IMR-90 (cell line): ENCODE data around the gene HSP90AA1. TPM values are rescaled to one million over a fixed set of nuclear protein-coding genes. Genes with fewer than 3 reads are reported as not detected.

Experiments
- ATAC-seq: fragments of 200-7000 bp; cut with Tn5 transposase; 2 replicates; pipeline ENCODE4 v1.9.1; 2020; ENCODE audit warnings: low read depth, mild to moderate bottlenecking, moderate library complexity
- BruUV-seq: library from RNA; stranded (reverse); fragments of 400-500 nt; replicated peaks from 2 replicates; lab custom pipeline; 2021; lab: Mats Ljungman, UMichigan
- CTCF ChIA-PET: fragments of 300-600 bp; formaldehyde crosslinking; extraction: SDS; loops from one replicate; lab custom pipeline; 2021; ENCODE audit warnings: antibody characterized with exemption; lab: Yijun Ruan, JAX
- POLR2A ChIA-PET: fragments of 300-600 bp; sonication (Branson Sonifier 250); formaldehyde crosslinking; loops from one replicate; lab custom pipeline; 2022; ENCODE audit warnings: antibody characterized with exemption; ENCODE audit not compliant: unreplicated experiment; lab: Charles Lee
- DNase-seq: peaks from one replicate; pipeline ENCODE4 v3.0.0; 2013
- H2AFZ ChIP-seq: replicated peaks from 2 replicates; pipeline ENCODE3; 2013; ENCODE audit warnings: low read length, mild to moderate bottlenecking; ENCODE audit not compliant: poor library complexity
- H2AK5ac ChIP-seq: 2 replicates; pipeline ENCODE4 v1.6.1; 2013; ENCODE audit warnings: low read depth, low read length, inconsistent platforms
- H2AK9ac ChIP-seq: replicated peaks from 2 replicates; pipeline ENCODE3; 2013; ENCODE audit warnings: mild to moderate bottlenecking, low read depth, low read length, moderate library complexity; ENCODE audit not compliant: poor library complexity
- H2BK120ac ChIP-seq: 2 replicates; pipeline ENCODE4 v1.6.1; 2013; ENCODE audit warnings: low read depth, low read length, inconsistent platforms
- H2BK15ac ChIP-seq: 3 replicates; pipeline ENCODE4 v1.6.1; 2013; ENCODE audit warnings: low read depth, low read length, inconsistent platforms
- H2BK20ac ChIP-seq: 2 replicates; pipeline ENCODE4 v1.6.1; 2013; ENCODE audit warnings: low read depth, mild to moderate bottlenecking, inconsistent platforms, low read length, moderate library complexity
- H2BK5ac ChIP-seq: 2 replicates; pipeline ENCODE4 v1.6.1; 2013; ENCODE audit warnings: mild to moderate bottlenecking, low read depth, low read length, inconsistent platforms; ENCODE audit not compliant: poor library complexity, severe bottlenecking
- H3K14ac ChIP-seq: replicated peaks from 2 replicates; pipeline ENCODE4 v1.6.1; 2013; ENCODE audit warnings: low read depth, low read length, inconsistent platforms
- H3K18ac ChIP-seq: 2 replicates; pipeline ENCODE4 v1.6.1; 2013; ENCODE audit warnings: low read depth, low read length, control low read depth
- H3K23ac ChIP-seq: 2 replicates; pipeline ENCODE4 v1.6.1; 2013; ENCODE audit warnings: low read depth, low read length, inconsistent platforms
- H3K27ac ChIP-seq: 2 replicates; pipeline ENCODE4 v1.5.1; 2013; ENCODE audit warnings: mild to moderate bottlenecking, control low read depth, low read length; ENCODE audit not compliant: insufficient read depth
- H3K27me3 ChIP-seq: 2 replicates; pipeline ENCODE4 v1.6.1; 2013; ENCODE audit warnings: low read length; ENCODE audit not compliant: control insufficient read depth, insufficient read depth
- H3K36me3 ChIP-seq: 2 replicates; pipeline ENCODE4 v1.6.1; 2013; ENCODE audit warnings: low read length, mixed read lengths; ENCODE audit not compliant: control insufficient read depth, insufficient read depth
- H3K4ac ChIP-seq: 2 replicates; pipeline ENCODE4 v1.6.1; 2013; ENCODE audit warnings: low read depth, low read length, inconsistent platforms
- H3K4me1 ChIP-seq: 2 replicates; pipeline ENCODE4 v1.6.1; 2013; ENCODE audit warnings: low read length, mixed read lengths; ENCODE audit not compliant: control insufficient read depth, insufficient read depth
- H3K4me2 ChIP-seq: 2 replicates; pipeline ENCODE4 v1.6.1; 2013; ENCODE audit warnings: low read depth, mild to moderate bottlenecking, control low read depth, low read length, moderate library complexity
- H3K4me3 ChIP-seq: 2 replicates; pipeline ENCODE4 v1.5.1; 2013; ENCODE audit warnings: low read depth, mild to moderate bottlenecking, control low read depth, low read length, moderate library complexity; ENCODE audit not compliant: insufficient read depth
- H3K56ac ChIP-seq: 2 replicates; pipeline ENCODE4 v1.6.1; 2013; ENCODE audit warnings: low read length, inconsistent platforms; ENCODE audit not compliant: insufficient read depth; ENCODE audit errors: extremely low read depth
- H3K79me1 ChIP-seq, 2 experiments: 2 replicates each; pipeline ENCODE4 v1.6.1; 2013; ENCODE audit warnings: low read length in 2 of 2, inconsistent platforms in 1 of 2, low read depth in 1 of 2
- H3K9ac ChIP-seq: 2 replicates; pipeline ENCODE4 v1.6.1; 2013; ENCODE audit warnings: low read depth, low read length, control low read depth
- H3K9me1 ChIP-seq: 2 replicates; pipeline ENCODE4 v1.6.1; 2013; ENCODE audit warnings: low read length, inconsistent platforms; ENCODE audit not compliant: insufficient read depth
- H3K9me3 ChIP-seq: 2 replicates; pipeline ENCODE4 v1.6.1; 2013; ENCODE audit warnings: low read length; ENCODE audit not compliant: control insufficient read depth, insufficient read depth
- H4K20me1 ChIP-seq: 2 replicates; pipeline ENCODE4 v1.6.1; 2013; ENCODE audit warnings: low read length, inconsistent platforms; ENCODE audit not compliant: insufficient read depth
- H4K5ac ChIP-seq: 2 replicates; pipeline ENCODE4 v1.6.1; 2013; ENCODE audit warnings: mild to moderate bottlenecking, low read depth, low read length, control low read depth
- H4K8ac ChIP-seq, 2 experiments: 2 replicates each; pipeline ENCODE4 v1.6.1; 2013; ENCODE audit warnings: low read depth in 2 of 2, low read length in 2 of 2, control low read depth in 1 of 2, inconsistent platforms in 1 of 2
- H4K91ac ChIP-seq: 2 replicates; pipeline ENCODE4 v1.6.1; 2013; ENCODE audit warnings: low read depth, low read length, inconsistent platforms; ENCODE audit not compliant: insufficient read depth
- CEBPB ChIP-seq: IDR thresholded peaks from 2 replicates; pipeline ENCODE4 v1.6.1; 2012; ENCODE audit warnings: low read depth, low read length, improper control_type of control experiment
- MAZ ChIP-seq: IDR thresholded peaks from 2 replicates; pipeline ENCODE4 v1.6.1; 2012; ENCODE audit warnings: low read depth, mild to moderate bottlenecking, low read length, improper control_type of control experiment, moderate library complexity, borderline replicate concordance
- RCOR1 ChIP-seq: IDR thresholded peaks from 2 replicates; pipeline ENCODE4 v1.6.1; 2012; ENCODE audit warnings: mild to moderate bottlenecking, low read length, improper control_type of control experiment; ENCODE audit not compliant: insufficient replicate concordance
- WGBS, 2 experiments: methylation state at CpG; one replicate each; pipeline versions ENCODE4 v1.1.5 to v1.1.7; 2013; ENCODE audit warnings: missing lambda C conversion rate in 2 of 2; ENCODE audit not compliant: insufficient read length in 1 of 2; ENCODE audit errors: extremely low coverage in 2 of 2; 5-methylcytosine and 5-hydroxymethylcytosine counted together
- dilution Hi-C: fragments of 300-500 bp; cut with HindIII; formaldehyde crosslinking; loops from one replicate; pipeline ENCODE4 v1.14.3; 2018; ENCODE audit warnings: low sequenced_read_pairs; ENCODE audit not compliant: unreplicated experiment
- in situ Hi-C: fragments of 300-500 bp; cut with MboI; formaldehyde crosslinking; loops from 3 replicates; pipeline ENCODE4 v1.14.3; 2019; ENCODE audit warnings: low sequenced_read_pairs, inconsistent platforms, mixed read lengths
- intact Hi-C: fragments of 100-400 bp; cut with micrococcal nuclease; formaldehyde crosslinking; loops from 2 replicates; pipeline ENCODE4 v1.10.0; 2022
- polyA plus RNA-seq, 3 experiments: library from polyadenylated mRNA; depleted of rRNA; stranded (reverse); fragments of >200 nt; gene quantifications; 2 replicates each; pipeline ENCODE4 v1.2.3, GENCODE V29; 2012; ENCODE audit warnings: low replicate concordance in 1 of 3
- total RNA-seq: library from RNA; depleted of rRNA; stranded (reverse); fragments of >200 nt; gene quantifications from 2 replicates; pipeline ENCODE4 v1.2.3, GENCODE V29; 2012
- TF ChIP-seq, protein P1 (sequence below): conservative IDR thresholded peaks from 2 replicates; pipeline ENCODE4 v1.5.1; 2012; ENCODE audit warnings: mild to moderate bottlenecking, low read depth, low read length, improper control_type of control experiment

HSP90AA1 gene
- total and polyA plus RNA-seq, 2 of the 4 experiments (the other 2 are of a cell fraction): 535 to 578 TPM

- Histone ChIP-seq H3K4me1 (peaks cover 4% of the 10 kb centered on the region), H3K27ac (no peak overlapping the region), H3K36me3 (peaks cover 21% of the 10 kb centered on the region), H4K20me1 (no peaks in the 10 kb centered on the region), H3K23ac (no peak overlapping the region), H2BK15ac (no peak overlapping the region), H4K8ac (no peak overlapping the region), H2AFZ (peak overlapping the region; percentile 58), H2AK9ac (no peak overlapping the region), H2BK120ac (no peak overlapping the region), H3K14ac (no peak overlapping the region), H4K5ac (no peak overlapping the region), H3K56ac (no peak overlapping the region), H3K9ac (no peak overlapping the region), H3K4me3 (no peak overlapping the region), H2BK20ac (no peak overlapping the region), H2BK5ac (no peak overlapping the region), H3K27me3 (no peaks in the 10 kb centered on the region), H2AK5ac (no peak overlapping the region), H3K4ac (no peak overlapping the region), H3K9me3 (no peaks in the 10 kb centered on the region), H3K79me1 (no peaks in the 10 kb centered on the region), H4K91ac (no peak overlapping the region), H3K4me2 (no peak overlapping the region), H3K9me1 (peaks cover 12% of the 10 kb centered on the region), H3K18ac (no peak overlapping the region)
- no TSS peak for BruUV-seq
- POLR2A ChIA-PET: interaction anchor here (0.6 kb wide), 1 partner anchor 89 kb away, joined by 3 read pairs; no protein-coding TSS in a partner anchor
- dilution Hi-C loops: no loop called here
- in situ Hi-C loops: no loop called here
- DNase-seq (no peak), ATAC-seq (no peak)
- CTCF ChIA-PET: no interaction called here
- intact Hi-C loops: no loop called here
- TF ChIP-seq, protein P1, sequence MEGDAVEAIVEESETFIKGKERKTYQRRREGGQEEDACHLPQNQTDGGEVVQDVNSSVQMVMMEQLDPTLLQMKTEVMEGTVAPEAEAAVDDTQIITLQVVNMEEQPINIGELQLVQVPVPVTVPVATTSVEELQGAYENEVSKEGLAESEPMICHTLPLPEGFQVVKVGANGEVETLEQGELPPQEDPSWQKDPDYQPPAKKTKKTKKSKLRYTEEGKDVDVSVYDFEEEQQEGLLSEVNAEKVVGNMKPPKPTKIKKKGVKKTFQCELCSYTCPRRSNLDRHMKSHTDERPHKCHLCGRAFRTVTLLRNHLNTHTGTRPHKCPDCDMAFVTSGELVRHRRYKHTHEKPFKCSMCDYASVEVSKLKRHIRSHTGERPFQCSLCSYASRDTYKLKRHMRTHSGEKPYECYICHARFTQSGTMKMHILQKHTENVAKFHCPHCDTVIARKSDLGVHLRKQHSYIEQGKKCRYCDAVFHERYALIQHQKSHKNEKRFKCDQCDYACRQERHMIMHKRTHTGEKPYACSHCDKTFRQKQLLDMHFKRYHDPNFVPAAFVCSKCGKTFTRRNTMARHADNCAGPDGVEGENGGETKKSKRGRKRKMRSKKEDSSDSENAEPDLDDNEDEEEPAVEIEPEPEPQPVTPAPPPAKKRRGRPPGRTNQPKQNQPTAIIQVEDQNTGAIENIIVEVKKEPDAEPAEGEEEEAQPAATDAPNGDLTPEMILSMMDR: no peak
- TF ChIP-seq RCOR1: no peak
- no peak for TF ChIP-seq CEBPB
- no peak for TF ChIP-seq MAZ
- 92% methylated on average over 31 of the region's 31 CpGs; no CpG with 5 or more reads in 1 of the 2 experiments for WGBS, 2 experiments
These were observed 30.0 kb downstream of the HSP90AA1 start for GRCh38 chr14:102056694-102057442.
